MM.1S (cell line): ENCODE results near the gene GAS2L1.

Experiments
- DNase-seq: peaks from one replicate; pipeline ENCODE4 v3.0.0-alpha.2; 2015
- H2AFZ ChIP-seq: fragments of 300-600 bp; sonication (generic); 2 replicates; pipeline ENCODE4 v1.6.0; 2016; ENCODE audit warnings: antibody characterized with exemption, low read length
- H3F3A ChIP-seq: fragments of 300-600 bp; sonication (generic); 2 replicates; pipeline ENCODE4 v1.6.1; 2016; ENCODE audit warnings: mild to moderate bottlenecking, antibody characterized with exemption, low read length, moderate library complexity, mixed read lengths; ENCODE audit not compliant: insufficient read depth
- H3K27ac ChIP-seq: fragments of 300-600 bp; sonication (generic); 2 replicates; pipeline ENCODE4 v1.5.1; 2016; ENCODE audit warnings: mild to moderate bottlenecking, low read length
- H3K27me3 ChIP-seq: fragments of 300-600 bp; sonication (generic); replicated peaks from 2 replicates; pipeline ENCODE4 v1.6.0; 2016; ENCODE audit warnings: low read length; ENCODE audit not compliant: insufficient read depth
- H3K36me3 ChIP-seq: fragments of 300-600 bp; sonication (generic); replicated peaks from 2 replicates; pipeline ENCODE4 v1.6.1; 2016; ENCODE audit warnings: mild to moderate bottlenecking, low read length, mixed read lengths; ENCODE audit not compliant: insufficient read depth
- H3K4me1 ChIP-seq: fragments of 300-600 bp; sonication (generic); 2 replicates; pipeline ENCODE4 v1.6.1; 2016; ENCODE audit warnings: low read length, mixed read lengths
- H3K4me2 ChIP-seq: fragments of 300-600 bp; sonication (generic); 2 replicates; pipeline ENCODE4 v1.6.0; 2016; ENCODE audit warnings: low read depth, low read length
- H3K4me3 ChIP-seq: fragments of 300-600 bp; sonication (generic); 2 replicates; pipeline ENCODE4 v1.5.1; 2016; ENCODE audit warnings: low read length, mixed read lengths
- H3K79me2 ChIP-seq: fragments of 300-600 bp; sonication (generic); 2 replicates; pipeline ENCODE4 v1.6.1; 2016; ENCODE audit warnings: mixed run types, low read length, mixed read lengths
- H3K9ac ChIP-seq: fragments of 300-600 bp; sonication (generic); 2 replicates; pipeline ENCODE4 v1.6.1; 2016; ENCODE audit warnings: low read length, mixed read lengths
- H3K9me2 ChIP-seq: fragments of 300-600 bp; sonication (generic); replicated peaks from 2 replicates; pipeline ENCODE4 v1.6.1; 2016; ENCODE audit warnings: mild to moderate bottlenecking, low read length, mixed read lengths; ENCODE audit not compliant: insufficient read depth
- H3K9me3 ChIP-seq: fragments of 300-600 bp; sonication (generic); replicated peaks from 2 replicates; pipeline ENCODE4 v1.6.1; 2016; ENCODE audit warnings: mild to moderate bottlenecking, low read length, mixed read lengths; ENCODE audit not compliant: insufficient read depth
- H4K20me1 ChIP-seq: fragments of 300-600 bp; sonication (generic); 2 replicates; pipeline ENCODE4 v1.6.1; 2016; ENCODE audit warnings: mild to moderate bottlenecking, low read length, moderate library complexity, mixed read lengths; ENCODE audit not compliant: insufficient read depth
- EZH2 ChIP-seq: fragments of 300-600 bp; sonication (generic); optimal IDR thresholded peaks from 2 replicates; pipeline ENCODE3; 2017; ENCODE audit warnings: low read depth, mild to moderate bottlenecking, antibody characterized with exemption, low read length, mixed read lengths
- EZH2phosphoT487 ChIP-seq: fragments of 300-600 bp; sonication (generic); IDR thresholded peaks from 2 replicates; pipeline ENCODE4 v1.6.1; 2018; ENCODE audit warnings: antibody characterized with exemption, low read length
- TF ChIP-seq, protein P1 (sequence below): fragments of 300-600 bp; sonication (generic); IDR thresholded peaks from 2 replicates; pipeline ENCODE4 v1.5.1; 2016; ENCODE audit warnings: antibody characterized with exemption, low read length, mixed read lengths

Gene GAS2L1

DNA sequence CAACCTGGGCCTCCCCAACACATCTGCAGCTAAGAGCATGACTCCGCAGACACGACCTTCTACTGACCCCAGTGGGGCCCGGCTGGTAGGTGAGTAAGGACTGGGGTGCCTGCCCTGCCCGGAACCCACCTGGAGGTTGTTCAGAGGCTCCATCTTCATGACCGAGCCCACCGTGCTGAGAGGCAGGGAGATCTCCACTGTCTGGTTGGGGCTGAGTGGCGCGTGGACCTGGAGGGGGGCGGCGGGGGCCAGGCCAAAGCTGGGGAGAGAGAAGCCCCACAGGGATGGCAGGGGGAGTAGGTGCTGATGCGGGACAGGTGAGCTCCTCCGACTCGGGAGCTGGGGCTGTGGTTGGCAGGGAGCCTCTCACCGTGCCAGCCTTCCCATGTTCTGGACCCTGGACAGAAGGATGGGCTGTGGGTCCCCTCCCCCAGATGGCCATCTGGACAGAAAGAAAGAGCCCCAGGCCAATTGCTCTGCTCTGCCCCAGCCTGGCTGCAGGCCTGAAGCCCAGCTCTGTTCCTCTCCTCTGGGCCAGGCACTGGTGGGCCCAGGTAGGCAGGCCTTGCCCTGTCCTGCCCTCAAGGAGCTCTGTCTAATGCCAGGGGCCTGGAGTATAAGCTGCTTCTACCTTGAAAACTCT is 25.3 kb downstream of the GAS2L1 start:
- no peaks in the 10 kb centered on the region for H3K27me3 ChIP-seq
- H3K4me1 ChIP-seq, result no peaks in the 10 kb centered on the region
- no peaks in the 10 kb centered on the region for H3K9me3 ChIP-seq
- TF ChIP-seq EZH2phosphoT487 (no peak), EZH2 (no peak)
- TF ChIP-seq, protein P1, sequence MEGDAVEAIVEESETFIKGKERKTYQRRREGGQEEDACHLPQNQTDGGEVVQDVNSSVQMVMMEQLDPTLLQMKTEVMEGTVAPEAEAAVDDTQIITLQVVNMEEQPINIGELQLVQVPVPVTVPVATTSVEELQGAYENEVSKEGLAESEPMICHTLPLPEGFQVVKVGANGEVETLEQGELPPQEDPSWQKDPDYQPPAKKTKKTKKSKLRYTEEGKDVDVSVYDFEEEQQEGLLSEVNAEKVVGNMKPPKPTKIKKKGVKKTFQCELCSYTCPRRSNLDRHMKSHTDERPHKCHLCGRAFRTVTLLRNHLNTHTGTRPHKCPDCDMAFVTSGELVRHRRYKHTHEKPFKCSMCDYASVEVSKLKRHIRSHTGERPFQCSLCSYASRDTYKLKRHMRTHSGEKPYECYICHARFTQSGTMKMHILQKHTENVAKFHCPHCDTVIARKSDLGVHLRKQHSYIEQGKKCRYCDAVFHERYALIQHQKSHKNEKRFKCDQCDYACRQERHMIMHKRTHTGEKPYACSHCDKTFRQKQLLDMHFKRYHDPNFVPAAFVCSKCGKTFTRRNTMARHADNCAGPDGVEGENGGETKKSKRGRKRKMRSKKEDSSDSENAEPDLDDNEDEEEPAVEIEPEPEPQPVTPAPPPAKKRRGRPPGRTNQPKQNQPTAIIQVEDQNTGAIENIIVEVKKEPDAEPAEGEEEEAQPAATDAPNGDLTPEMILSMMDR, result no peak
- no peaks in the 10 kb centered on the region for H3K9me2 ChIP-seq
- no peak overlapping the region for H2AFZ ChIP-seq
- H3K27ac ChIP-seq, result no peak overlapping the region
- H4K20me1 ChIP-seq, result no peaks in the 10 kb centered on the region
- H3K9ac ChIP-seq, result no peak overlapping the region
- H3K4me3 ChIP-seq, result no peak overlapping the region
- no peak for DNase-seq
- no peaks in the 10 kb centered on the region for H3K36me3 ChIP-seq
- H3F3A ChIP-seq, result no peaks in the 10 kb centered on the region
- H3K79me2 ChIP-seq, result no peaks in the 10 kb centered on the region
- no peak overlapping the region for H3K4me2 ChIP-seq

DNA sequence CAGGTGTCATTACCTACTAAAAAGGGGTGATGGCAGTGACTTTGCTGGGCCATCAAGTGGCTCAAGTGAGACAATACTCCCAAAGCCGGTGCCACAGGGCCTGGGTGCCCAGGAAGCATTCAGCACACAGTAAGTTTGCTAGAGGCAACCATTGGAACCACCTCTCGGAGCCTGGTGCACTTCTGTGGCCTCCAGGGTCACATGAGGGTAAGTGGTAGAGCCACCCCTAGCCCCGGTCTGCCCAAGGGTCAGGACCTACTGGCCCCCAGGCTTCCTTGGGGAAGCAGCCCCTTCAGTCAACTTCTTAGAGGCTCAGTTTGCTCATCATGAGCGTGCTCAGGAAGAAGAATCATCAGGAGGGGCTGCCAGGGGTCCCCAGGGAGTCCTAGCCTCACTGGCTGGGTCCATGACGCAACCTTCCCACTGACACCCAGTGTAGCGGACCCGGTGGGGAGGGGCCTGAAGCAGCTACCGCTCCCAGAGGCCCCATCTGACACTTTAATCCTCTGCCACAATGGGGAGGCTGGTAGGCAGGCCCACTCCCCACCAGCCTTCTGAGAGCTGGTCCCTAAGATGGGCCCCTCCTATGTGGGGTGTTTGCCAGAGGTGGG is 26.5 kb downstream of the GAS2L1 start:
- Histone ChIP-seq H2AFZ (no peak overlapping the region), H3K27me3 (no peaks in the 10 kb centered on the region), H3K79me2 (no peaks in the 10 kb centered on the region), H3K9me2 (no peaks in the 10 kb centered on the region), H3K9me3 (no peaks in the 10 kb centered on the region), H3K4me3 (no peak overlapping the region), H3K36me3 (no peaks in the 10 kb centered on the region), H3K4me1 (no peaks in the 10 kb centered on the region), H3F3A (no peaks in the 10 kb centered on the region), H3K9ac (no peak overlapping the region), H4K20me1 (no peaks in the 10 kb centered on the region), H3K4me2 (no peak overlapping the region), H3K27ac (no peak overlapping the region)
- DNase-seq, result no peak
- TF ChIP-seq, protein P1, result no peak
- no peak for TF ChIP-seq EZH2phosphoT487

- no peak for DNase-seq
- H3K4me1 ChIP-seq, result no peaks in the 10 kb centered on the region
- H3K9ac ChIP-seq, result no peak overlapping the region
- H3K27me3 ChIP-seq, result no peaks in the 10 kb centered on the region
- H3K9me3 ChIP-seq, result no peaks in the 10 kb centered on the region
- no peaks in the 10 kb centered on the region for H3F3A ChIP-seq
- no peaks in the 10 kb centered on the region for H3K79me2 ChIP-seq
- H4K20me1 ChIP-seq, result no peaks in the 10 kb centered on the region
- TF ChIP-seq EZH2 (no peak), EZH2phosphoT487 (no peak)
- TF ChIP-seq, protein P1, result no peak
- no peaks in the 10 kb centered on the region for H3K36me3 ChIP-seq
- no peak overlapping the region for H3K4me3 ChIP-seq
- H3K4me2 ChIP-seq, result no peak overlapping the region
- no peak overlapping the region for H2AFZ ChIP-seq
- no peaks in the 10 kb centered on the region for H3K9me2 ChIP-seq
- H3K27ac ChIP-seq, result no peak overlapping the region
These were observed 27.7 kb downstream of the GAS2L1 start for GRCh38 chr22:29334148-29334547.
